G401.6 (cell line): ENCODE measurements around the gene OR9I1.

Source experiments
- FAIRE-seq: peaks from 2 replicates; lab custom pipeline; 2012; peaks lifted over from hg19 to GRCh38; lab: Jason Lieb, UNC

Gene OR9I1

GRCh38 chr11:58125469-58125868 is at the start of gene OR9I1:
Gene OR9I1, minus strand, starts transcription at chr11:58125530. Its CDS starts 6,086 bp downstream, at chr11:58119444.
- no peak for FAIRE-seq

GRCh38 chr11:58165504-58166106 is 40.3 kb upstream of the OR9I1 start:
- FAIRE-seq = no peak

GRCh38 chr11:58164990-58165389 is 39.7 kb upstream of the OR9I1 start:
- FAIRE-seq = no peak

- FAIRE-seq = no peak
These were observed 39.1 kb upstream of the OR9I1 start for GRCh38 chr11:58164389-58164788.

- no peak for FAIRE-seq
These were observed 27.5 kb upstream of the OR9I1 start for GRCh38 chr11:58152781-58153180.

GRCh38 chr11:58142761-58143160 is 17.4 kb upstream of the OR9I1 start:
- FAIRE-seq = no peak

- FAIRE-seq = no peak
These were observed 9.8 kb upstream of the OR9I1 start for GRCh38 chr11:58135171-58135570.

- FAIRE-seq = no peak
These were observed 8.8 kb upstream of the OR9I1 start for GRCh38 chr11:58134151-58134550.

- no peak for FAIRE-seq
These were observed 8.2 kb upstream of the OR9I1 start for GRCh38 chr11:58133309-58134076.

- no peak for FAIRE-seq
These were observed 2.0 kb upstream of the OR9I1 start for GRCh38 chr11:58127350-58127749.

GRCh38 chr11:58121096-58121495 is 4.2 kb downstream of the OR9I1 start:
- FAIRE-seq = no peak

- FAIRE-seq = no peak
These were observed 27.9 kb downstream of the OR9I1 start for GRCh38 chr11:58097437-58097836.

GRCh38 chr11:58086528-58086927 is 38.8 kb downstream of the OR9I1 start:
- no peak for FAIRE-seq

- FAIRE-seq = no peak
These were observed 49.5 kb downstream of the OR9I1 start for GRCh38 chr11:58075781-58076180.

- no peak for FAIRE-seq
These were observed 54.7 kb downstream of the OR9I1 start for GRCh38 chr11:58070585-58070984.

- no peak for FAIRE-seq
These were observed 56.7 kb downstream of the OR9I1 start for GRCh38 chr11:58068655-58069054.

GRCh38 chr11:58067685-58068084 is 57.6 kb downstream of the OR9I1 start:
- FAIRE-seq = no peak
